ENCODE results near the gene METTL22.

Gene METTL22

DNA sequence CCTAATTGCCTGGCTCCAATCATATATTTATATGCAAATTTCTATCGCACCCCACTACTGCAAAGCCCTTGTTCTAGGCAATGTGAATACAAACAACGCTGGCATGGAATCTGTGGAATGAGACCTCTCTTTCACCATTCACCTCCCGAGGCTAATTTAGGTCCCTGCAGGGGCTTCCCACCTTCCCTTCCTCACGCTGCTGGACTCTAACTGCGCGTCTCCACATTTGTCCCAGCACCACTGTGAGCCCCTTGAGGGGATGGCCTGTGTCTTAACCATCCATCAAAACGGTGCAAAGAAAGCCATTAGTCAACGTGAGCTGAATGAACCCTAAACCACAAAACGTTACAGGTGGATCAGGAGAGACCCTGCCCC lies 32.8 kb upstream of the METTL22 start:
- DNase-seq (ENCODE audit: extremely low read depth, low read depth), result no peak
- TF ChIP-seq CTCF (IDR thresholded peaks at IDR 0.05; ENCODE audit: low read depth, low read length), result no peak

GRCh38 chr16:8589057-8589899 lies 32.2 kb upstream of the METTL22 start:
- no peak for TF ChIP-seq CTCF (IDR thresholded peaks at IDR 0.05; ENCODE audit: low read depth, low read length)

GRCh38 chr16:8589900-8590688 lies 31.4 kb upstream of the METTL22 start, which contains the start of gene TMEM114:
TSS of gene TMEM114 (minus strand) at chr16:8590511. CDS start at chr16:8589838, 673 bp downstream.
- DNase-seq (ENCODE audit: extremely low read depth, low read depth), result no peak

More at GRCh38 chr16:8589057-8589899, 32.2 kb upstream of the METTL22 start:
- DNase-seq (ENCODE audit: extremely low read depth, low read depth), result no peak

GRCh38 chr16:8590811-8591210 lies 30.7 kb upstream of the METTL22 start:
- no peak for TF ChIP-seq CTCF (IDR thresholded peaks at IDR 0.05; ENCODE audit: low read depth, low read length)
- no peak for DNase-seq (ENCODE audit: extremely low read depth, low read depth)

More at GRCh38 chr16:8589900-8590688, 31.4 kb upstream of the METTL22 start, which contains the start of gene TMEM114:
- no peak for TF ChIP-seq CTCF (IDR thresholded peaks at IDR 0.05; ENCODE audit: low read depth, low read length)

- TF ChIP-seq CTCF (IDR thresholded peaks at IDR 0.05; ENCODE audit: low read depth, low read length), result no peak
Observed at GRCh38 chr16:8591451-8591850, 30.0 kb upstream of the METTL22 start.

GRCh38 chr16:8594149-8594666 lies 27.3 kb upstream of the METTL22 start:
- no peak for TF ChIP-seq CTCF (IDR thresholded peaks at IDR 0.05; ENCODE audit: low read depth, low read length)
- no peak for DNase-seq (ENCODE audit: extremely low read depth, low read depth)

More at GRCh38 chr16:8591451-8591850, 30.0 kb upstream of the METTL22 start:
- no peak for DNase-seq (ENCODE audit: extremely low read depth, low read depth)

Data from AG09319 (cell line).